IMR-90 (cell line): ENCODE data around the gene MAN1C1. TPM values are rescaled to one million over a fixed set of nuclear protein-coding genes. Genes with fewer than 3 reads are reported as not detected.
A peak's percentile ranks its signal among the peaks of the same experiment; 100 is the strongest.

Experiments used
- ATAC-seq: fragments of 200-7000 bp; cut with Tn5 transposase; 2 replicates; pipeline ENCODE4 v1.9.1; 2020; ENCODE audit warnings: low read depth, mild to moderate bottlenecking, moderate library complexity
- BruUV-seq: library from RNA; stranded (reverse); fragments of 400-500 nt; replicated peaks from 2 replicates; lab custom pipeline; 2021; lab: Mats Ljungman, UMichigan
- CTCF ChIA-PET: fragments of 300-600 bp; formaldehyde crosslinking; extraction: SDS; loops from one replicate; lab custom pipeline; 2021; ENCODE audit warnings: antibody characterized with exemption; lab: Yijun Ruan, JAX
- POLR2A ChIA-PET: fragments of 300-600 bp; sonication (Branson Sonifier 250); formaldehyde crosslinking; loops from one replicate; lab custom pipeline; 2022; ENCODE audit warnings: antibody characterized with exemption; ENCODE audit not compliant: unreplicated experiment; lab: Charles Lee
- DNase-seq: peaks from one replicate; pipeline ENCODE4 v3.0.0; 2013
- H2AFZ ChIP-seq: replicated peaks from 2 replicates; pipeline ENCODE3; 2013; ENCODE audit warnings: low read length, mild to moderate bottlenecking; ENCODE audit not compliant: poor library complexity
- H2AK5ac ChIP-seq: 2 replicates; pipeline ENCODE4 v1.6.1; 2013; ENCODE audit warnings: low read depth, low read length, inconsistent platforms
- H2AK9ac ChIP-seq: replicated peaks from 2 replicates; pipeline ENCODE3; 2013; ENCODE audit warnings: mild to moderate bottlenecking, low read depth, low read length, moderate library complexity; ENCODE audit not compliant: poor library complexity
- H2BK120ac ChIP-seq: 2 replicates; pipeline ENCODE4 v1.6.1; 2013; ENCODE audit warnings: low read depth, low read length, inconsistent platforms
- H2BK15ac ChIP-seq: 3 replicates; pipeline ENCODE4 v1.6.1; 2013; ENCODE audit warnings: low read depth, low read length, inconsistent platforms
- H2BK20ac ChIP-seq: 2 replicates; pipeline ENCODE4 v1.6.1; 2013; ENCODE audit warnings: low read depth, mild to moderate bottlenecking, inconsistent platforms, low read length, moderate library complexity
- H2BK5ac ChIP-seq: 2 replicates; pipeline ENCODE4 v1.6.1; 2013; ENCODE audit warnings: mild to moderate bottlenecking, low read depth, low read length, inconsistent platforms; ENCODE audit not compliant: poor library complexity, severe bottlenecking
- H3K14ac ChIP-seq: replicated peaks from 2 replicates; pipeline ENCODE4 v1.6.1; 2013; ENCODE audit warnings: low read depth, low read length, inconsistent platforms
- H3K18ac ChIP-seq: 2 replicates; pipeline ENCODE4 v1.6.1; 2013; ENCODE audit warnings: low read depth, low read length, control low read depth
- H3K23ac ChIP-seq: 2 replicates; pipeline ENCODE4 v1.6.1; 2013; ENCODE audit warnings: low read depth, low read length, inconsistent platforms
- H3K27ac ChIP-seq: 2 replicates; pipeline ENCODE4 v1.5.1; 2013; ENCODE audit warnings: mild to moderate bottlenecking, control low read depth, low read length; ENCODE audit not compliant: insufficient read depth
- H3K27me3 ChIP-seq: 2 replicates; pipeline ENCODE4 v1.6.1; 2013; ENCODE audit warnings: low read length; ENCODE audit not compliant: control insufficient read depth, insufficient read depth
- H3K36me3 ChIP-seq: 2 replicates; pipeline ENCODE4 v1.6.1; 2013; ENCODE audit warnings: low read length, mixed read lengths; ENCODE audit not compliant: control insufficient read depth, insufficient read depth
- H3K4ac ChIP-seq: 2 replicates; pipeline ENCODE4 v1.6.1; 2013; ENCODE audit warnings: low read depth, low read length, inconsistent platforms
- H3K4me1 ChIP-seq: 2 replicates; pipeline ENCODE4 v1.6.1; 2013; ENCODE audit warnings: low read length, mixed read lengths; ENCODE audit not compliant: control insufficient read depth, insufficient read depth
- H3K4me2 ChIP-seq: 2 replicates; pipeline ENCODE4 v1.6.1; 2013; ENCODE audit warnings: low read depth, mild to moderate bottlenecking, control low read depth, low read length, moderate library complexity
- H3K4me3 ChIP-seq: 2 replicates; pipeline ENCODE4 v1.5.1; 2013; ENCODE audit warnings: low read depth, mild to moderate bottlenecking, control low read depth, low read length, moderate library complexity; ENCODE audit not compliant: insufficient read depth
- H3K56ac ChIP-seq: 2 replicates; pipeline ENCODE4 v1.6.1; 2013; ENCODE audit warnings: low read length, inconsistent platforms; ENCODE audit not compliant: insufficient read depth; ENCODE audit errors: extremely low read depth
- H3K79me1 ChIP-seq, 2 experiments: 2 replicates each; pipeline ENCODE4 v1.6.1; 2013; ENCODE audit warnings: low read length in 2 of 2, inconsistent platforms in 1 of 2, low read depth in 1 of 2
- H3K9ac ChIP-seq: 2 replicates; pipeline ENCODE4 v1.6.1; 2013; ENCODE audit warnings: low read depth, low read length, control low read depth
- H3K9me1 ChIP-seq: 2 replicates; pipeline ENCODE4 v1.6.1; 2013; ENCODE audit warnings: low read length, inconsistent platforms; ENCODE audit not compliant: insufficient read depth
- H3K9me3 ChIP-seq: 2 replicates; pipeline ENCODE4 v1.6.1; 2013; ENCODE audit warnings: low read length; ENCODE audit not compliant: control insufficient read depth, insufficient read depth
- H4K20me1 ChIP-seq: 2 replicates; pipeline ENCODE4 v1.6.1; 2013; ENCODE audit warnings: low read length, inconsistent platforms; ENCODE audit not compliant: insufficient read depth
- H4K5ac ChIP-seq: 2 replicates; pipeline ENCODE4 v1.6.1; 2013; ENCODE audit warnings: mild to moderate bottlenecking, low read depth, low read length, control low read depth
- H4K8ac ChIP-seq, 2 experiments: 2 replicates each; pipeline ENCODE4 v1.6.1; 2013; ENCODE audit warnings: low read depth in 2 of 2, low read length in 2 of 2, control low read depth in 1 of 2, inconsistent platforms in 1 of 2
- H4K91ac ChIP-seq: 2 replicates; pipeline ENCODE4 v1.6.1; 2013; ENCODE audit warnings: low read depth, low read length, inconsistent platforms; ENCODE audit not compliant: insufficient read depth
- BHLHE40 ChIP-seq: fragments of 150-350 bp; IDR thresholded peaks from 2 replicates; pipeline ENCODE4 v1.6.1; 2016; ENCODE audit warnings: mild to moderate bottlenecking, low read depth, low read length
- CEBPB ChIP-seq: IDR thresholded peaks from 2 replicates; pipeline ENCODE4 v1.6.1; 2012; ENCODE audit warnings: low read depth, low read length, improper control_type of control experiment
- CHD1 ChIP-seq: IDR thresholded peaks from 2 replicates; pipeline ENCODE4 v1.6.1; 2012; ENCODE audit warnings: low read depth, low read length, improper control_type of control experiment
- FOS ChIP-seq: fragments of 150-350 bp; IDR thresholded peaks from 2 replicates; pipeline ENCODE4 v1.6.1; 2016; ENCODE audit warnings: low read depth, low read length
- MAFK ChIP-seq: IDR thresholded peaks from 2 replicates; pipeline ENCODE4 v1.6.1; 2012; ENCODE audit warnings: low read depth, low read length, improper control_type of control experiment
- MXI1 ChIP-seq: IDR thresholded peaks from 2 replicates; pipeline ENCODE4 v1.6.1; 2012; ENCODE audit warnings: low read depth, mild to moderate bottlenecking, low read length, moderate library complexity, borderline replicate concordance
- NFE2L2 ChIP-seq: fragments of 150-350 bp; IDR thresholded peaks from 2 replicates; pipeline ENCODE4 v1.6.1; 2016; ENCODE audit warnings: low read depth, mild to moderate bottlenecking, low read length
- POLR2A ChIP-seq: IDR thresholded peaks from 2 replicates; pipeline ENCODE4 v1.6.1; 2012; ENCODE audit warnings: mild to moderate bottlenecking, low read depth, low read length
- RAD21 ChIP-seq: IDR thresholded peaks from 2 replicates; pipeline ENCODE4 v1.6.1; 2012; ENCODE audit warnings: low read length, improper control_type of control experiment
- RCOR1 ChIP-seq: IDR thresholded peaks from 2 replicates; pipeline ENCODE4 v1.6.1; 2012; ENCODE audit warnings: mild to moderate bottlenecking, low read length, improper control_type of control experiment; ENCODE audit not compliant: insufficient replicate concordance
- RFX5 ChIP-seq: IDR thresholded peaks from 2 replicates; pipeline ENCODE4 v1.8.0; 2012; ENCODE audit warnings: low read depth, mild to moderate bottlenecking, low read length, moderate library complexity
- SMC3 ChIP-seq: fragments of 150-350 bp; IDR thresholded peaks from 2 replicates; pipeline ENCODE4 v1.6.1; 2016; ENCODE audit warnings: low read depth, mild to moderate bottlenecking, antibody characterized with exemption, low read length, moderate library complexity
- WGBS, 2 experiments: methylation state at CpG; one replicate each; pipeline versions ENCODE4 v1.1.5 to v1.1.7; 2013; ENCODE audit warnings: missing lambda C conversion rate in 2 of 2; ENCODE audit not compliant: insufficient read length in 1 of 2; ENCODE audit errors: extremely low coverage in 2 of 2; 5-methylcytosine and 5-hydroxymethylcytosine counted together
- dilution Hi-C: fragments of 300-500 bp; cut with HindIII; formaldehyde crosslinking; loops from one replicate; pipeline ENCODE4 v1.14.3; 2018; ENCODE audit warnings: low sequenced_read_pairs; ENCODE audit not compliant: unreplicated experiment
- in situ Hi-C: fragments of 300-500 bp; cut with MboI; formaldehyde crosslinking; loops from 3 replicates; pipeline ENCODE4 v1.14.3; 2019; ENCODE audit warnings: low sequenced_read_pairs, inconsistent platforms, mixed read lengths
- intact Hi-C: fragments of 100-400 bp; cut with micrococcal nuclease; formaldehyde crosslinking; loops from 2 replicates; pipeline ENCODE4 v1.10.0; 2022
- polyA plus RNA-seq, 3 experiments: library from polyadenylated mRNA; depleted of rRNA; stranded (reverse); fragments of >200 nt; gene quantifications; 2 replicates each; pipeline ENCODE4 v1.2.3, GENCODE V29; 2012; ENCODE audit warnings: low replicate concordance in 1 of 3
- total RNA-seq: library from RNA; depleted of rRNA; stranded (reverse); fragments of >200 nt; gene quantifications from 2 replicates; pipeline ENCODE4 v1.2.3, GENCODE V29; 2012
- TF ChIP-seq, protein P1 (sequence below): fragments of 150-350 bp; IDR thresholded peaks from 2 replicates; pipeline ENCODE4 v1.6.1; 2016; ENCODE audit warnings: low read depth, mild to moderate bottlenecking, low read length, moderate library complexity, borderline replicate concordance
- TF ChIP-seq, protein P2 (sequence below): fragments of 150-350 bp; IDR thresholded peaks from 2 replicates; pipeline ENCODE4 v1.6.1; 2017; ENCODE audit warnings: mild to moderate bottlenecking, antibody characterized with exemption, low read length, low read depth
- TF ChIP-seq, protein P3 (sequence below): conservative IDR thresholded peaks from 2 replicates; pipeline ENCODE4 v1.5.1; 2012; ENCODE audit warnings: mild to moderate bottlenecking, low read depth, low read length, improper control_type of control experiment

Gene MAN1C1
- total and polyA plus RNA-seq, 2 of the 4 experiments (the other 2 are of a cell fraction), result 3.2 to 11.3 TPM

DNA sequence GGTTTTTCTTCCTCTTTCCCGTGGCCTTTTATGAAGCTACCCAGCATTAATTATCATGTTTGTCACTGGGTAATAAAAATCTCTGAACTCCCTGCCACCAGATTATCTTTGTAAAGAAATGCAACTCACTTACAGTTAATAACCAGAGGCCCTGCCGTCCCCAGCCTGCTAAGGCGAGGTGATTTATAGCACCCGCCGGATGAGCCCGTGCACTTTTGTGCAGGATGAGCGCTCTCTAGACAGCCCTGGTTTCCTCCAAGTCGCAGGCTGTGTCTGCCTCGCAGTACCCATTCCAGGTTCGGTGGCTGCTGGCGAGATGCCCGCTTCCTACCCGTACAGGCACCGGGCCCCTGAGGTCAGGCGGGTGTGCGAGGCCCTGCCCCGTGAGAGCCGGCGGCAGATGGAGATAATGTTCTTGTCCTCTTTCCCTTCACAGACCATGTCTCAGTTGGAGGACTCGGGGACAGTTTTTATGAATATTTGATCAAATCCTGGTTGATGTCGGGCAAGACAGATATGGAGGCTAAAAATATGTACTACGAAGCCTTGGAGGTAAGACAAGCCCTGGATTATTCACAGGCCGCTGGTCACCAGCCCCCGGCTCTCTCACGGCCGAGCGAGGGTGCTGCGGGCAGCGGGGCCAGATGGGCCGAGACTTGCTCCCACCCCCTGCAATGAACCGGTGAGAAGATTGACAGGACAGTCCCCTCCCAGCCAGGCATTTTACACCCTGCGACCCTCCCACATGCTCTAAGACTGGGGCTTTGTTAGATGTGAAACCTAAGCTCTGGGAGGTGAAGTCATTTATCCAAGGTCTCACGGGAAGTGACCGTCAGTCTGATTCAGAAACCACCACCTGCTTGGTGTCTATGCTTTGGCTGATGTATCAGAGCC lies 154.9 kb downstream of the MAN1C1 start:
- ATAC-seq, result no peak
- Histone ChIP-seq H3K4me3 (no peak overlapping the region), H3K4me2 (no peak overlapping the region), H4K8ac (no peak overlapping the region), H2AK5ac (no peak overlapping the region), H3K27ac (no peak overlapping the region), H3K4ac (no peak overlapping the region), H3K9me1 (peaks cover 14% of the 10 kb centered on the region), H2AFZ (no peak overlapping the region), H2BK20ac (no peak overlapping the region), H2BK5ac (no peak overlapping the region), H3K36me3 (peaks cover 30% of the 10 kb centered on the region; the same call in 1 of the 2 replicates), H2BK120ac (no peak overlapping the region), H2AK9ac (peak overlapping the region; percentile 65), H3K4me1 (peaks cover 4% of the 10 kb centered on the region; the same call in 1 of the 2 replicates), H2BK15ac (no peak overlapping the region), H4K91ac (no peak overlapping the region), H3K23ac (no peak overlapping the region), H3K9ac (no peak overlapping the region), H4K20me1 (no peaks in the 10 kb centered on the region), H4K5ac (no peak overlapping the region), H3K14ac (no peak overlapping the region), H3K79me1 (no peaks in the 10 kb centered on the region), H3K27me3 (no peaks in the 10 kb centered on the region), H3K56ac (no peak overlapping the region), H3K9me3 (no peaks in the 10 kb centered on the region), H3K18ac (no peak overlapping the region)
- in situ Hi-C loops (no loop called here), dilution Hi-C loops (no loop called here), intact Hi-C loops (no loop called here)
- no TSS peak for BruUV-seq
- peak; percentile 5 for DNase-seq
- ChIA-PET POLR2A (no interaction called here), CTCF (no interaction called here)
- WGBS, 2 experiments, result 66% methylated on average over 13 of the region's 34 CpGs; no CpG with 5 or more reads in 1 of the 2 experiments
- TF ChIP-seq NFE2L2, result no peak
- TF ChIP-seq RFX5, result no peak
- TF ChIP-seq CHD1, result no peak
- TF ChIP-seq MAFK, result no peak
- no peak for TF ChIP-seq POLR2A
- no peak for TF ChIP-seq SMC3
- no peak for TF ChIP-seq CEBPB
- TF ChIP-seq, protein P1, sequence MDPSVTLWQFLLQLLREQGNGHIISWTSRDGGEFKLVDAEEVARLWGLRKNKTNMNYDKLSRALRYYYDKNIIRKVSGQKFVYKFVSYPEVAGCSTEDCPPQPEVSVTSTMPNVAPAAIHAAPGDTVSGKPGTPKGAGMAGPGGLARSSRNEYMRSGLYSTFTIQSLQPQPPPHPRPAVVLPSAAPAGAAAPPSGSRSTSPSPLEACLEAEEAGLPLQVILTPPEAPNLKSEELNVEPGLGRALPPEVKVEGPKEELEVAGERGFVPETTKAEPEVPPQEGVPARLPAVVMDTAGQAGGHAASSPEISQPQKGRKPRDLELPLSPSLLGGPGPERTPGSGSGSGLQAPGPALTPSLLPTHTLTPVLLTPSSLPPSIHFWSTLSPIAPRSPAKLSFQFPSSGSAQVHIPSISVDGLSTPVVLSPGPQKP, result no peak
- no peak for TF ChIP-seq BHLHE40
- TF ChIP-seq RAD21, result no peak
- TF ChIP-seq MXI1, result no peak
- TF ChIP-seq FOS, result no peak
- TF ChIP-seq, protein P2, sequence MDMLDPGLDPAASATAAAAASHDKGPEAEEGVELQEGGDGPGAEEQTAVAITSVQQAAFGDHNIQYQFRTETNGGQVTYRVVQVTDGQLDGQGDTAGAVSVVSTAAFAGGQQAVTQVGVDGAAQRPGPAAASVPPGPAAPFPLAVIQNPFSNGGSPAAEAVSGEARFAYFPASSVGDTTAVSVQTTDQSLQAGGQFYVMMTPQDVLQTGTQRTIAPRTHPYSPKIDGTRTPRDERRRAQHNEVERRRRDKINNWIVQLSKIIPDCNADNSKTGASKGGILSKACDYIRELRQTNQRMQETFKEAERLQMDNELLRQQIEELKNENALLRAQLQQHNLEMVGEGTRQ, result no peak
- TF ChIP-seq RCOR1, result no peak
- TF ChIP-seq, protein P3, sequence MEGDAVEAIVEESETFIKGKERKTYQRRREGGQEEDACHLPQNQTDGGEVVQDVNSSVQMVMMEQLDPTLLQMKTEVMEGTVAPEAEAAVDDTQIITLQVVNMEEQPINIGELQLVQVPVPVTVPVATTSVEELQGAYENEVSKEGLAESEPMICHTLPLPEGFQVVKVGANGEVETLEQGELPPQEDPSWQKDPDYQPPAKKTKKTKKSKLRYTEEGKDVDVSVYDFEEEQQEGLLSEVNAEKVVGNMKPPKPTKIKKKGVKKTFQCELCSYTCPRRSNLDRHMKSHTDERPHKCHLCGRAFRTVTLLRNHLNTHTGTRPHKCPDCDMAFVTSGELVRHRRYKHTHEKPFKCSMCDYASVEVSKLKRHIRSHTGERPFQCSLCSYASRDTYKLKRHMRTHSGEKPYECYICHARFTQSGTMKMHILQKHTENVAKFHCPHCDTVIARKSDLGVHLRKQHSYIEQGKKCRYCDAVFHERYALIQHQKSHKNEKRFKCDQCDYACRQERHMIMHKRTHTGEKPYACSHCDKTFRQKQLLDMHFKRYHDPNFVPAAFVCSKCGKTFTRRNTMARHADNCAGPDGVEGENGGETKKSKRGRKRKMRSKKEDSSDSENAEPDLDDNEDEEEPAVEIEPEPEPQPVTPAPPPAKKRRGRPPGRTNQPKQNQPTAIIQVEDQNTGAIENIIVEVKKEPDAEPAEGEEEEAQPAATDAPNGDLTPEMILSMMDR, result no peak
